Fibroblast of skin of right quadriceps (primary cell): Measurements from ENCODE around the gene CREB3L2.
"Not testable (repeated sequence)": the region's sequence is repeated elsewhere in the genome, so short reads cannot be mapped to it uniquely, and the experiment has no call there.

Experiments
- DNase-seq: peaks from one replicate; pipeline ENCODE4 v3.0.0-alpha.2; 2013

The CREB3L2 gene

DNA sequence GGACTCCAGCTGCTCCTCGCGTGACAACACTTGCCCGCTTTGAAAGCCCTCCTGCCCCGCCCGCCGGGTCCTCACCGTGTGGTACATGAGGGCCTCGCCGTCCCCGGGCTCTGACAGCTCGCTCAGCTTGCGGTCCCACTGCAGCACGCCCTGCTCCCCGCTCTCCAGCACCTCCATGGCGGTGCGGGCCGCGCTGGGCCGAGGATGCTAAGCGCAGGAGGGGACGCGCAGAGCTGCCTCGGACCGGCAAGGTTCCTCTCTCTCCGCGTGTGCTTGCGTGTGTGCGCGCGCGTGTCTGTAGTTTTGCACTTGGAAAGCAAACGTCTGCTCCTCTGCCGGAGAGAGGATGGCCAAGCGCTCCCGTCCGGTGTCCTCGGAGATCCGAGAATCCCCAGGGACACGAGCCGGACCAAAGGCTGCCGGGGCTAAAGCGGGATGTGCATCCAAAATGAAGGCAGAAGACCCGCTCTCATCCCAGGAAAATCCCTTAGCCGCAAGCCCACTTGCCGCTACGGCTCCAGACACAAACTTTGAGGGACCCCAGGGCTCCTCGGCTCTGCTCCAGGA, at the start of gene CREB3L2:
CREB3L2 (minus strand) TSS at position 558 of the 567 bp plus-strand sequence; CDS start at position 177, 381 bp downstream.
- peak; percentile 54 for DNase-seq

GRCh38 chr7:138049505-138050116, 47.7 kb upstream of the CREB3L2 start:
- DNase-seq: no peak

- DNase-seq: no peak
Observed at GRCh38 chr7:138047907-138048306, 46.0 kb upstream of the CREB3L2 start.

DNA sequence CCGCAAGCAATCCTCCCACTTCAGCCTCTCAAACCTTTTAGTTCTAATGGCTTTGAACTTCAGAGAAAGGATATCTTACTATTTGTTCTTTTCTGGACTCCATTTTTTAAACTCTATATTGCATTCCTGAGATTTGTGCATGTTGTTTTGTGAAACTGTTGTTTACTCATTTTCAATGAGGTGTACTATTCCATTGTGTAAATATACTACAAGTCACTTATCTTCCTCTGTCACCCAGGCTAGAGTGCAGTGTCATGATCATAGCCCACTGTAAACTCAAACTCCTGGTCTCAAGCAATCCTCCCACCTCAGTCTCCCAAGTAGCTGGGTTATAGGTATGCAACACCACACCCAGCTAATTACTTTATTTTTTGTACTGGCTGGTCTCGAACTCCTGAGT, 43.0 kb upstream of the CREB3L2 start:
- DNase-seq: no peak

DNA sequence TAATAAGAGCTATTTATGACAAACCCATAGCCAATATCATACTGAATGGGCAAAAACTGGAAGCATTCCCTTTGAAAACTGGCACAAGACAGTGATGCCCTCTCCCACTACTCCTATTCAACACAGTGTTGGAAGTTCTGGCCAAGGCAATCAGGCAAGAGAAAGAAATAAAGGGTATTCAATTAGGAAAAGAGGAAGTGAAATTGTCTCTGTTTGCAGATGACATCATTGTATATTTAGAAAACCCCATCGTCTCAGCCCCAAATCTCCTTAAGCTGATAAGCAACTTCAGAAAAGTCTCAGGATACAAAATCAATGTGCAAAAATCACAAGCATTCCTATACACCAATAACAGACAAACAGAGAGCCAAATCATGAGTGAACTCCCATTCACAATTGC, 38.2 kb upstream of the CREB3L2 start:
- not testable (repeated sequence) for DNase-seq

DNA sequence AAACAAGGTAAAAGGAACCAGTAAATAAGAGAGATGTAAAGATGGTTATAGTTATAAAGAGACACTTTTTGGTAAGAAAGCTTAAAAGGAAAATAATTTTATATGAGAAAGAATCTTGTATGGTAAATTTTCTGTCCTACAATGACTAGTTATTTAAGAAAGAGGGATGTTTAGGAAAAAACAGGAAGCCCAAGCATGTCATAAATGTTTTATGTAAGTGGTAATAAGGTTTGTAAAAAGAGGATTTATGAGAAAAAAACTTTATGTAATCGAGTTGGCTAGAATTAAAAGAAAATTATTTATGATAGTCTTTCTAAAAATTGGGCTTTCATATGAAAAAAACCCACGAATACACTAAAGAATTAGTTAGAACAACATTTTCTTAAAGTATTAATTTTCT, 34.2 kb upstream of the CREB3L2 start:
- DNase-seq: no peak

GRCh38 chr7:138033241-138033640, 31.4 kb upstream of the CREB3L2 start:
- no peak for DNase-seq

DNA sequence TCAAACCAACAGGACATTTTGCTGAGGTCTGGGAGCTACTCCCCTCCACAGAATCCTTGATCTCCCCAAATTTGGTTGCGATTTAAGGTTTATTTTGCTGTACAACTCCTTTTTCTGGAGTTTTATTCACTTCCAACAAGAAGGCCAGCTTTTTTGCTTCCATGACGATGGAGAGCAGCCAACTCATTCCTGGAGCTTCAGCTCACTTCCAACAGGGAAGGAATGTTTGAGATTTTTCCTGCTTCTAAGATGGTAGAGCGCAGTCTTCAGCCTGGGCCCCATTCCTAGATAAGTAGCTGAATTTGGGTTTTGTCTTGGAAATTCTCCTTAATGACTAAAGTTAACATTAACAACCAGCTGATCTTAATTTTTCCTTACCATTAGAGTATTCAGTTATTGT, 30.9 kb upstream of the CREB3L2 start:
- no peak for DNase-seq

- DNase-seq: no peak
Observed at GRCh38 chr7:138032186-138032585, 30.3 kb upstream of the CREB3L2 start.

GRCh38 chr7:138030679-138031351, 28.9 kb upstream of the CREB3L2 start:
- no peak for DNase-seq

GRCh38 chr7:138029941-138030340, 28.1 kb upstream of the CREB3L2 start:
- no peak for DNase-seq

- DNase-seq: no peak
Observed at GRCh38 chr7:138029126-138029525, 27.2 kb upstream of the CREB3L2 start.

DNA sequence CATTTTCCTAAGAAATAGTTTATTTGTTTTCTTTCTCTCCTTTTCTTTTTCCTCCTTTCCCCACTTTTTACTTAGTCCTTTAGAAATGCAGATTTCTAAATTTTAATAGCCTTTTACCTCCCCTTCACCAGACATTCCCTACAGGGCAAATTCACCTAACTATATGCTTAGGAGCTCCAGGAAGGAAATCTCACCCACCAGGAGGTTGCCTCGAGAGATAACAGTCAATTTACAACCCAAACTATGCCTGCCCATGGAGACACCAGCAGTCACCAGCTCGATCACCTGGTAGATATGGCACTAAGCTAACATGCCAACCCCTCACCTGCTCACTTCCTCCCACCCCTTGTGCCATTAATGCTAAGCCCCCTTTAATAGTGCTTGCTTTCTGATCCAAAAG, 25.2 kb upstream of the CREB3L2 start:
- DNase-seq: no peak

GRCh38 chr7:138025215-138026186, 23.6 kb upstream of the CREB3L2 start:
- DNase-seq: no peak

- no peak for DNase-seq
Observed at GRCh38 chr7:138024765-138025164, 22.9 kb upstream of the CREB3L2 start.

DNA sequence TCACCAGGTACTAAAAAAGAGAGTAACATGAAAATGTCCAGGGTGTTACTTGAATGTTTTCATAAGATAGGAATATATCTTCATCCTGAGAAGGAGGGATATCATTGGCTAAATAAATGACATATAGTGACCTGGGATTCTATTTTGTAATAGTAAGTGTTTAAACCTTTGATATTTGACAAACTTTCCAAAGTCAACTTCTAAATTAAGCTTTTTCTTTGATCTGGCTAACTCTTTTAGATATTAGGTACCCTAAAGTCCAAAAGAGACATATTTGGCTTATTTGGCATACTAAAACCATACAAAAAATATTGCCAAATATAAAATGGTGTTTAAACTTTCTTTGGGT, 22.4 kb upstream of the CREB3L2 start:
- DNase-seq: no peak

- no peak for DNase-seq
Observed at GRCh38 chr7:138023618-138024342, 21.9 kb upstream of the CREB3L2 start.

- no peak for DNase-seq
Observed at GRCh38 chr7:138021889-138022288, 20.0 kb upstream of the CREB3L2 start.

- DNase-seq: no peak
Observed at GRCh38 chr7:138017992-138018391, 16.1 kb upstream of the CREB3L2 start.

- DNase-seq: no peak
Observed at GRCh38 chr7:138015096-138015495, 13.2 kb upstream of the CREB3L2 start.

GRCh38 chr7:138014686-138015085, 12.8 kb upstream of the CREB3L2 start:
- no peak for DNase-seq

- DNase-seq: not testable (repeated sequence)
Observed at GRCh38 chr7:138014201-138014600, 12.3 kb upstream of the CREB3L2 start.

GRCh38 chr7:138009350-138009653, 7.4 kb upstream of the CREB3L2 start:
- no peak for DNase-seq
